Mucosa of rectum (tissue), 2 donors: ENCODE data around the gene RAB6B.

ENCODE experiments used
- H3K27ac ChIP-seq, 2 donors: one replicate each; pipeline ENCODE4 v1.7.0; 2013; ENCODE audit warnings: inconsistent platforms in 2 of 2, low read depth in 2 of 2, low read length in 2 of 2
- H3K27me3 ChIP-seq, 2 donors: one replicate each; pipeline ENCODE4 v1.7.0; 2013; ENCODE audit warnings: low read length in 2 of 2; ENCODE audit not compliant: control insufficient read depth in 2 of 2, insufficient read depth in 2 of 2
- H3K36me3 ChIP-seq, 2 donors: one replicate each; pipeline ENCODE4 v1.7.0; 2013; ENCODE audit warnings: low read length in 2 of 2; ENCODE audit not compliant: control insufficient read depth in 2 of 2, insufficient read depth in 2 of 2
- H3K4me1 ChIP-seq, 2 donors: one replicate each; pipeline ENCODE4 v1.7.0; 2013; ENCODE audit warnings: low read length in 2 of 2, mild to moderate bottlenecking in 1 of 2; ENCODE audit not compliant: control insufficient read depth in 2 of 2, insufficient read depth in 2 of 2
- H3K4me3 ChIP-seq, 2 donors: one replicate each; pipeline ENCODE4 v1.7.0; 2013; ENCODE audit warnings: low read length in 2 of 2
- H3K9ac ChIP-seq, 2 donors: one replicate each; pipeline ENCODE4 v1.7.0; 2013; ENCODE audit warnings: low read length in 2 of 2, low read depth in 1 of 2, mild to moderate bottlenecking in 1 of 2
- H3K9me3 ChIP-seq, 2 donors: one replicate each; pipeline ENCODE4 v1.7.0; 2013; ENCODE audit warnings: low read length in 2 of 2; ENCODE audit not compliant: control insufficient read depth in 2 of 2
- donor health status: healthy.
- donor health status: Normal muscosa, but diverticular disease.

The RAB6B gene

DNA sequence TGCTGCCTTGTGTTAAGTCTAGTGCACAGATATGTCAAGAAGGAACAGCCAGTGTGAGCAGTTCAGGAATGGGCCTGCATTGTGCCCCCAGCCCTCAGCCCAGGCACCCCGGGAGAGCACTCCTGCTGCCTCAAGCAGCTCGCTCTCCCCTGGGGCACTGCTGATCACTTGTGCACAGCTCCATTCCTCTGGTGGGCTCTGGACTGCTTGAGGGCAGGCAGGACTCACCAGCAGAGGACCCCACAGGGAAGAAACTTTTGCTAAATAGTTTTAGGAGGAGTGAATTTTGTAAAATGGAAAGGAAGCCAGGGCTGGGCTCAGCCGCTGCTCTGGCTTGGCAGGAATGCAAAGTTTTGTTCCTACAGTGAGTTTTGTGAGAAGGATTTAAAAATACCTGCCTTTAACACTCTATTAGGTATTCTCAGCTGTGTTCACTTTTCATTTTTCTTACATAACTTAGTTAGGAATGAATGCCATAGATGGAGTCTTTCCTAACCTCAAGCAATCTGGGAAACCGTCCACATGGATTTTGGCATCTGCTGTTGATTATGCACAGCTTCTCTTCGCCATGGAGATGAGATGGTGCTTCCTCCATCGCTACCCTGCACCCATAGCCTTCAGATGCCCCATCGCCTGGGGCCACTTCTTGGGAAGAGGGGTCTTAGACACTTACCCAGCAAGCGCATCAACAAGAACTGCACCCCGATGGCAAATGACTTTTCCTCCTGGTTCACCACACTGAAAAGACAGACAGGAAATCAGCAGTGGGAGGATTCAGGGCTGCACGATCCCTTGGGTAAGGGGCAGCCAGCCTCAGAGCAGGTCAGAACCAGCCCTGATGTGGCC is 42.3 kb upstream of the RAB6B start:
- H3K9me3 ChIP-seq = no peaks in the 10 kb centered on the region
- H3K27me3 ChIP-seq = no peaks in the 10 kb centered on the region
- peaks cover 0 to 2% of the 10 kb centered on the region in 2 donors for H3K36me3 ChIP-seq
- no peak overlapping the region for H3K27ac ChIP-seq
- H3K4me3 ChIP-seq = no peak overlapping the region
- H3K9ac ChIP-seq = no peak overlapping the region
- H3K4me1 ChIP-seq = peaks cover 10 to 16% of the 10 kb centered on the region in 2 donors

DNA sequence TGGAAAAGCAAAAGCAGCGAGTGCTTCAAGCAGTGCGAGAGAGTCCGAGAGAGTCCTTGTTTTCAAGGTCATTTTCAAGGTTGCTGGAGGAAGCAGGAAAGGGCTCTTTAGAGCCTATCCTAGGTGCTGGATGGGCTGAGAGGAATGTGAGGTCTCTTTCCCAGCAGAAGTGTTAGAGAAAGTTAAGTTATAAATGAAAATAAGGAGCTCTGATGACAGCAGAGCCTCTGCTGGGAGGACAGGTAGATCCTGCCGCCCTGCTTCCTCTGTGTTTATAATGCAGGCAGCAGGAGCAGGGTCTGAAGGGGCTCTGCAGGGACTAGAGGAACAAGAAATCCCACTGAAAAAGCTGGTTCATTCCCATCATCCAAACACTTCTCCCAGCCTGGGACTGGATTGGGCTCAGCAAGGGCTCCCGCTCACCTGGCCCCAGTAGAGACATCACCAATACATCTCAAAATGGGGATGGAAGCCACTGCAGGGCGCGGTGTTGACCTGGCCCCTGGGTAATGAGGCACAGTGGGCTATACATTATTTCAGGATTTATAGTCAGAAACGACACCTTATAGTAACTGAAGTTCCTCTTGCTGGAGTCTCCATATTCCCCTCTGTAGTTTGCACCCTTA is 41.5 kb upstream of the RAB6B start:
- Histone ChIP-seq H3K36me3 (peaks cover 0 to 2% of the 10 kb centered on the region in 2 donors), H3K4me1 (peaks cover 10 to 16% of the 10 kb centered on the region in 2 donors), H3K9me3 (no peaks in the 10 kb centered on the region), H3K27ac (no peak overlapping the region), H3K9ac (no peak overlapping the region), H3K27me3 (no peaks in the 10 kb centered on the region), H3K4me3 (no peak overlapping the region)

DNA sequence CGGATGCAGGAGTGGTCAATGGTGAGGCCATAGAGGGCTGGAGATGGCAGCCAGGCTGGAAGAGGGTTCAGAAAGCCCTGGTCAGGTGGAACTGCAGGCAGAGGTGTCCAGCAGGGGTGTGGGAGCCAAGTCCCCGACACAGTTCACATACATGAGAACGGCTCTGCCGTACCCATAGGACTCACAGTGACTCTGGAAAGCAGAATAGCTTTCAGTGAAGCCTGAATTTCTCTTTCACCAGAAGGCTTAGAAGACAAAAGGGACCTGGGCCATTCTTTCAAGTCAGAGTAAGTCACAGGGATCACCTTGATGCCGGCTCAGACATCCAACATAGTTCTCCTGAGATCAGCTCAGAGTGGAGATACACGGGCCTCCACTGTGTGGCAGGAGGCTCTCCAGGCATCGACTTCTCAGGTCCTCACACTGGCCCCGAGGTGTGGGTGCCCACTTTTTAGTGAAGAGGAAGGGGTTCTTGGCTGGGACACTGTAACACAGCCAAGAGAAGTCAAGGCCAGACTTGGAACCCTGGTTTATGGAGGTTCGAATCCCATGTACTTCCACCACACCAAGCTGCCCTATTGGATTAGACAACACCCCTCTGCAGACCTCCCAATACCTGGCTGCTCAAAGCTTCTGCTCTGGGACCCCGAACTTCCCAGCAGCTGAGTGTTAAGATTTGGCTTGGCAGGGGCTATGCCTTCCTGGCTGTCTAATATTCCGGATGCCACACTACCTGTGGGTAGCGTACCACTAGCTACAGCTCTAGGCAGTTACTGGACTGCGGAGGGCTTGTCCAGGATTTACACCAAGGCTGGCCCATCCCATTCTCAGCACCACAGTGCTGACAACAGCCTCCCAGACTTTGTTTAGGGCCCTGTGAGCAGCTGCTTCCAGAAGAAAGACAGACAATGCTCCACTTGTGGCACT is 40.4 kb upstream of the RAB6B start:
- Histone ChIP-seq H3K4me3 (no peak overlapping the region), H3K27ac (no peak overlapping the region), H3K9ac (no peak overlapping the region), H3K36me3 (peaks cover 0 to 2% of the 10 kb centered on the region in 2 donors), H3K4me1 (peaks cover 10 to 16% of the 10 kb centered on the region in 2 donors), H3K27me3 (no peaks in the 10 kb centered on the region), H3K9me3 (no peaks in the 10 kb centered on the region)

DNA sequence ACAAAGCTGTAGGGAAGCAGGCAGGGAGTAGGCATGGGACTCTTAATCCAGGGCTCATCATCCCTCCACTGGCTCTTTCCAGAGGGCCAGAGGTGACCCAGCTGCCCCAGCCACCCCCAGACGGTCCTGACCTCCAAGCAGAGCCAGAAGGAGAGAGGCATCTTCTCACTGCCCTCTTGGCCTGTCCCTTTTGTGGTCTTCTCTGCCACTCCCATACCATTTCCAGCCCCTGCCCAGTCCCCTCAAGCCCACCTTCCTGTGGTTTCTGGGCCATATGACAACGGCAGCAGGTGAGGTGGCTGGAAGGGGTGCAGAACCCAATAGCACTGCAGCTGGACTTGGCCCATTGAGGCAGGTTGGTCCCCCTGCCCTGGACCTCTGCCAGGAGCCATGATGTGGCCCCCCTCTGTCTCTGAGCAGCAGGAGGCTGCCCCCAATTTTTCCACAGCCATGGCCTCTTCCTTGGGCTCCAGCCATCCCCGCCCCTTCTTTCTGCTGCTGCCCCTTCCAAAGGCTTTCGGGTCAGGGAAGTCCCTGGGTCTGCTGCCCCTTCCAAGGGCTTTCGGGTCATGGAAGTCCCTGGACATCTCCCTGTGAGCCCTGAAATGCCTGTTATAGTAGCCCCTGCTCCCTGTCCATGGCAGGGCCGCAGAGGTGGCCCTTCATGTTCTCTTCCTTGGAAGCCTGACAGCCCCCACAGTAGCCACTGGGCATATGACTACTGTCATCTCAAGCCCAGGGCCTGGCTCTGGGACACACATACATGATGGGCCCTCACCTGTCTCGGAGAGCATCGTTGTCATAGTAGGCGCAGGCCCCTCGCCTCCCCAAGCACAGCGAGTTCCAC is 39.5 kb upstream of the RAB6B start:
- Histone ChIP-seq H3K27ac (peak overlapping the region; percentile 23 to 71), H3K4me3 (no peak overlapping the region), H3K27me3 (no peaks in the 10 kb centered on the region), H3K4me1 (peaks cover 10 to 16% of the 10 kb centered on the region in 2 donors), H3K36me3 (peaks cover 0 to 2% of the 10 kb centered on the region in 2 donors), H3K9ac (no peak overlapping the region), H3K9me3 (no peaks in the 10 kb centered on the region)

GRCh38 chr3:133934073-133934970 is 38.6 kb upstream of the RAB6B start:
- Histone ChIP-seq H3K27ac (peak overlapping the region; percentile 58 to 85), H3K36me3 (peaks cover 0 to 2% of the 10 kb centered on the region in 2 donors), H3K9ac (no peak overlapping the region), H3K4me1 (peaks cover 10 to 16% of the 10 kb centered on the region in 2 donors), H3K27me3 (no peaks in the 10 kb centered on the region), H3K9me3 (no peaks in the 10 kb centered on the region), H3K4me3 (no peak overlapping the region)

- no peak overlapping the region for H3K9ac ChIP-seq
Observed at GRCh38 chr3:133933097-133934024, 37.7 kb upstream of the RAB6B start.

GRCh38 chr3:133932009-133932408 is 36.3 kb upstream of the RAB6B start:
- H3K27me3 ChIP-seq = peaks cover 0 to 2% of the 10 kb centered on the region in 2 donors
- no peak overlapping the region for H3K4me3 ChIP-seq
- peaks cover 15 to 16% of the 10 kb centered on the region in 2 donors for H3K4me1 ChIP-seq
- no peak overlapping the region for H3K27ac ChIP-seq
- H3K36me3 ChIP-seq = peaks cover 0 to 2% of the 10 kb centered on the region in 2 donors
- no peak overlapping the region for H3K9ac ChIP-seq
- no peaks in the 10 kb centered on the region for H3K9me3 ChIP-seq

More at GRCh38 chr3:133933097-133934024, 37.7 kb upstream of the RAB6B start:
- Histone ChIP-seq H3K9me3 (no peaks in the 10 kb centered on the region), H3K27me3 (no peaks in the 10 kb centered on the region), H3K27ac (peak overlapping the region in 1 of 2 donors; percentile 85), H3K4me1 (peaks cover 10 to 16% of the 10 kb centered on the region in 2 donors), H3K4me3 (no peak overlapping the region), H3K36me3 (peaks cover 0 to 2% of the 10 kb centered on the region in 2 donors)

GRCh38 chr3:133931084-133931483 is 35.4 kb upstream of the RAB6B start:
- H3K4me3 ChIP-seq = no peak overlapping the region
- no peak overlapping the region for H3K27ac ChIP-seq
- H3K27me3 ChIP-seq = peaks cover 0 to 2% of the 10 kb centered on the region in 2 donors
- peaks cover 0 to 2% of the 10 kb centered on the region in 2 donors for H3K36me3 ChIP-seq
- no peak overlapping the region for H3K9ac ChIP-seq
- H3K4me1 ChIP-seq = peaks cover 16% of the 10 kb centered on the region in 2 donors
- no peaks in the 10 kb centered on the region for H3K9me3 ChIP-seq
